HG02885 (cell line): ENCODE data around the gene PRXL2C.
"Not testable (repeated sequence)": the region's sequence is repeated elsewhere in the genome, so short reads cannot be mapped to it uniquely, and the experiment has no call there.

ENCODE experiments used
- ATAC-seq: cut with Tn5 transposase; IDR thresholded peaks from one replicate; pipeline ENCODE4 v1.9.1; 2021; ENCODE audit warnings: mild to moderate bottlenecking; ENCODE audit not compliant: unreplicated experiment, poor library complexity

Gene PRXL2C

DNA sequence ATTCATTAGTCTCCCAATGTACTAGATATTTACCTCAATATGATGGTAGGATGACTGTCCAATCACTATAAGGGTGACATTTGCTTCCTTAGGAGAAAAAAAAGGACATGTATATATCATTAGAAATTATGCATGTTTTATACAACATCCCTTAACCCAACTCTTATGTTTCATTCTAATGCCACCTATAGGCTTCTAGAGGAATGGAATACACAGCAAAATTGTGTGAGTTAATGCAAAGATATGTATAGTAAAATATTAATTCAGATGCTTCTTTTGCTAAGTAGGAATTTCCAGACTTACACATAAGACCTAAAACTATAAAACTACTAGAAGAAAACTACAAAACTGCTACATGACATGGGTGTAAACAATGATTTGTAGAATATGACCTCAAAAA, 3.5 kb downstream of the PRXL2C start:
- ATAC-seq, result no peak

DNA sequence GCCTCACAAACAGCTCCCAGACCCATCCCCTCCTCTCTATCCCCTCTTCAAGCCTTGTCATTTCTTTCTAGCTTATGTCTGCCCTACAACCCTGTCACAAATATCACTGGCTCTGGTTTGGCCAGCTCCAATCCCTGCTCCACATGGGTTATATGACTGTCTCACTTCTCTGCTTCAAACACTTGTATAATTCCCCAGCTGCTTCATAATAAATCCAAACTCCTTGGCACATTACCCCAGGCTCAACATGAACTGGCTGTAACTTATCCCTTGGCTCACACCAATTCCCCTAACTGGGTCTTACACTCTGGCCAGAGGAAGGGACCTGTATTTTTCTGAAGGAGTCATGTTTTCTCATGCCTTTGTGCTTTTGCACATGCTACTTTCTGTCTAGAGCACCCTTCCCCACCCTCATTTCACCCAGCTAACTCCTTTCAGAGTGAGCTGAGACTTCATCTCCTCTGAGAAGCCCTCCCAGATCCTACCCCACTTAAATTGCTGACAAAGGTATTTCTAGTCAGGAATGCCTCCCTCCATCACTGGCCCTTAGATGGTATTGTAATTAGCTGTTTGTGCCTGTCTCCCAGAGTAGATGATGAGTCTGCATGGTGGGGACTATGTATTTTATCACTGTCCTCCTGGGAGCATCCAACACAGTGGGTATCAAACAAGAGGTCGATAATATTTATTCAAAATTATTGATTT, 5.3 kb downstream of the PRXL2C start:
- no peak for ATAC-seq

DNA sequence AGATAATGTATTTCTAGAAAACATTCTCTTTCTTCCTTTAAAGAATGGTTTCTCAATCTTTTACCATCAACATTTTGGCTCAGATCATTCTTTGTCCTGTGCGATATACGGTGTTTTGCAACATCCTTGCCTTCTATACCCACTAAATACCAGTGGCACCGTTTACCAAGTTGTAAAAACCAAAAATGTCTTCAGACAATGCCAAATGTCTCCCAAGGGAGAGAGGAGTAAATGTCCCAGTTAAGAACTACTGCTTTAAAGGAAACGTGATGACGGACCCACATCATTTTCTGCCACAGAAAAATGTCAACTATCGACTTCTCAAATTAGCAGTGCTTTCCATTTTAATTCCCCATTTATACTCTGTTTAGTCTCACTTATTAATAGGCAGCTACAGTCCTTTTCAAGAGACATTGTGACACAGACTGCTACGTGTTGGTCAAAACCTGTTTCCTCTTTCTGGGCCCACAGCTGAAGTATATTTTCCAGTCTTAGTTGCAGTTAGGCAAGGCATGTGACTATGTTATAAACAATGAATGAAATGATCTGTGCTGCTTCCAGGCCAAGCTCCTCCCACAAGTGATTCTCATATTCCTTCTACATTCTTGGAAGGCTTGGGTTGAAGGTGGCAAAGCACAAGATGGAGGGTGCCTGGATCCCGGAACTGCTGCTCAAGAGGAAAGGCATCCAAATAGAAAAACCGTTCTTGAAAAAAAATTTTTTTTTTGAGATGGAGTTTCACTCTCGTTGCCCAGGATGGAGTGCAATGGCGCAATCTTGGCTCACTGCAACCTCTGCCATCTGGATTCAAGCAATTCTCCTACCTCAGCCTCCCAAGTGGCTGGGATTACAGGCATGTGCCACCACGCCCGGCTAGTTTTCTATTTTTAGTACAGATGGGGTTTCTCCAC, 8.8 kb downstream of the PRXL2C start:
- no peak for ATAC-seq

DNA sequence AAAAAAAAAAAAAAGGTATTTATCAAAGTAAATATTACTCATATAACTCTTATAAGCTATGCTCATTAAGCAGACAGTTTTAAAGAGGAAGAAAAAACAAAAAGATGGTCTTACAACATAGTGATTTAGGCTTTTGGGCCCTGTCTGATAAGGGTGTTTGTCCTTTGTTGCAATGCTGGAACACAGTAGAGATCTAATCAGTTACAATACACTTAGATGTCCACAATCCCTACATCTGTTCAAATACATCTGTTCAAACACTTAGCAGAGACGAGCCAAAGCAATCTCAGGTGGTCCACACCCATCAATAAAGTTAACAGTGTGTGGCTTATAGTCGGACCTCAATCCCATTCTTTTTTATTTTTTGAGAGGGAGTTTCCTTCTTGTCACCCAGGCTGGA, 11.0 kb downstream of the PRXL2C start:
- ATAC-seq, result no peak

DNA sequence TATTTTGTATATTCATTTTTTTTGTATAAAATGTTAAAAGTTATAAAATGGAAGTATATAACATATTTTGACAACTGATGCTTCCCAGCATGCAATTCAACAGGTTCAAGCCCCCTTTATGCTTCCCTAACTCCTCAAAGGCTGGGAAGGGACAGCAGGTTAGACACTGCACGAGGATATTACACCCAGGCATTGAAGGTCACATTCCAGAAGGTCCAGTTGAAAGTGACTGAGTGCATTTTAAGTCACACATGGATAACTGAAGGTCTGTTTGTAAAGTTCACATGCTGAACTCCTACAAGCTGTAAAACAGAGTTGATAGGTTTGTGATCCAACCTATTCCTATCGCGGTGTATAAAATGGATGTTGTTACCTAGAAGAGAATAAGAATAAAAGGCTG, 13.6 kb downstream of the PRXL2C start:
- ATAC-seq, result no peak

DNA sequence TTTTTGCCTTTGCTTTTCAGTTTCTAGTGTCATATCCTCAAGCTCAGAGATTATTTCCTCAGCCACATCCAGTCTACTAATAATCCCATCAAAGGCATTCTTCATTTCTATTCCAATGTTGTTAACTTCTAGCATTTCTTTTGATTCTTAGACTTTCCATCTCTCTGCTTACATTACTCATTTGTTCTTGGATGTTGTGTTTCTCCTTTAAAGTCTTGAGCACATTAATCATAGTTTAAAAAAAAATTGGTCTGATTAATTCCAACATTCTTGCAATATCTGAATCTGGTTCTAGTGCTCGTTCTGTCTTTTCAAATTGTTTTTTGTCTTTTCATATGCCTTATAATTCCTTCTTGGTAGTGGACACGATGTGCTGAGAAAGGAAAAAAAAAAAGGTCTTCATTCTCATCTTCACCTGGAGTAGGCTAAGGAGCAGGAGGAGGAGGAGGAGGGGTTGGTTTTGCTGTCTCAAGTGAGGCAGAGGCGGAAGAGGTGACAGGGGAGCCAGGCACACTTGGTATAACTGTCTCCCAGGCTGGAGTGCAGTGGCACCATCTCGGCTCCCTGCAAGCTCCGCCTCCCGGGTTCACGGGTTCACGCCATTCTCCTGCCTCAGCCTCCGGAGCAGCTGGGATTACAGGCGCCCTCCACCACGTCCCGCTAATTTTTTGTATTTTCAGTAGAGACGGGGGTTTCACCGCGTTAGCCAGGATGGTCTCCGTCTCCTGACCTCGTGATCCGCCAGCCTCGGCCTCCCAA, 16.3 kb downstream of the PRXL2C start:
- no peak for ATAC-seq

DNA sequence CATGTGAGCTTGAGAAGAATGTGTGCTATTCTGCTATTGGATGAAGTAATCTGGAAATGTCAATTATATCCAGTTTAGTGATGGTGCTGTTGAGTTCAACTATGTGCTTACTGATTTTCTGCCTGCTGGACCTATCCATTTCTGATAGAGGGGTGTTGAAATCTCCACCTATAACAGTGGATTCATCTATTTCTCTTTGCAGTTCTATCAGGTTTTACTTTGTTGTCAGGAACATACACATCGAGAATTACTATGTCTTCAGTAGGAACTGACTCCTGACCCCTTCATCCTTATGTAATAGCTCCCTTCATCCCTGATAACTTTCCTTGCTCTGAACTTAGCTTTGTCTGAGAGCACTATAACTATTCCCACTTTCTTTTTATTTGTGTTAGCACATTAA, 18.7 kb downstream of the PRXL2C start:
- ATAC-seq, result no peak

DNA sequence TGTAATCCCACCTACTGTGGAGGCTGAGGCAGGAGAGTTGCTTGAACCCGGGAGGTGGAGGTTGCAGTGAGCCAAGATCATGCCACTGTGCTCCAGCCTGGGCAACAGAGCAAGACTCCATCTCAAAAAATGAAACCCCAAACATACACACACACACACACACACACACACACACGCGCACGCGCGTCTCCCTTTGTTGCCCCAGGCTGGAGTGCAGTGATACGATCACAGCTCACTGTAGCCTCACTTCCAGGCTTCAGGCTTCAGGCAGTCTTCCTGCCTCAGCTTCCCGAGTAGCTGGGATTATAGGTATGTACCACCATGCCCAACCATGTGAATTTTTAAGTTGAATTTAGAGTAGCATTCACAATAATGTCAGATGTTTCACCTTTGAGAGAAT, 21.5 kb downstream of the PRXL2C start:
- ATAC-seq, result not testable (repeated sequence)

DNA sequence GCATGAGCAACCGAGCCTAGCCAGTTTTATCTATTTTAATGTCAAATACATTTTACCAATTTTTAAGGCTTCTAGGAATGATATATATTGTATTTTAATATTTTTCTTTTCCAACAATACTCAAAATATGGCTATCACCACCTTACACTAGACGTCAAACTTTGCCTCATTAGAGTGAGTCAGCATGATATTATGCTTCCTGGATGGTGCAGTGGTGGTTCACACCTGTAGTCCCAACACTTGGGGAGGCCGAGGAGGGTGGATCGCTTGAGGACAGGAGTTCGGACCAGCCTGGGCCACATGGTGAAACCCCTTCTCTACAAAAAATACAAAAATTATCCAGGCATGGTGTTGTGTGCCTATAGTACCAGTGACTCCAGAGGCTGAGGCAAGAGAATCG, 28.2 kb downstream of the PRXL2C start:
- ATAC-seq, result no peak

DNA sequence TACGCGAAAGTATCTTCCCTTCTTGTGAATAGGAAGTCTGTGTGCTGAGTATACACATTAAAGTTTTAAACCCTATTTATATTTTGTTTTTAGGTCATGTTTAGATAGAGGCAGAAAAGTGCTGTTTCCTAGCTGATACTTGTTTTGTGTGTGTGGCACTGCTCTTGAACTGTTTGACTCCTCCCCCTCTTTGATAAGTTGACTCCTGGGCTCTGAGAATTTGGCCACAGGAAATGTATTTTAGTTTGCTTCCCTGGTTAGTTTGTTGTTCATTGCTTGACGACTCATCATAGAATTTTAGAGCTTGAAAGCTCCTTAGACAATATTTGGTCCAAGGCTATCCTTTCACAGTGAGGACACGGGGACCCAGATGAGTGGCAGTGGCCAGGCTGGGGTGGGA, 33.5 kb downstream of the PRXL2C start:
- no peak for ATAC-seq

DNA sequence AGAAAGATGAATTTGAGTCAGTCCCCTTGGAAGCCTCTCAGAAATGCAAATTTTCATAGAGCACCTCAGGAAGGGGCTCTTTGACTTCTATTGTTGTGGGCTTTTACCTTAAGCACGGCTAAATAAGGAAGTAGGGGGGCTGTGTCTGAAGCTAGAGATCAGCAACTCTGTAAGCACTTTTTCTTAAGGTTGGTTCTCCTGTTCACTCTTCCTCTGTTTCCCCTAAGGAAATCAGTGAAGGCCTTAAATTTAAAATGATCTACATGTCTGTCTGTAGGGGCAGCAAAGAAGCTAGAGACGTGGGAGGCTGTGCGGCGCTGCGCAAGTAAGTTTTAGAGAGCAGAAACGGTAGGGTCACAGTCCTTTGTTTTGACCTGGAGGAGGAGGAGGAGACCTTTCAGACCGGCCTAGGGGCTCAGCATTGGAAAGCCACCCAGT, 34.3 kb downstream of the PRXL2C start:
- no peak for ATAC-seq

DNA sequence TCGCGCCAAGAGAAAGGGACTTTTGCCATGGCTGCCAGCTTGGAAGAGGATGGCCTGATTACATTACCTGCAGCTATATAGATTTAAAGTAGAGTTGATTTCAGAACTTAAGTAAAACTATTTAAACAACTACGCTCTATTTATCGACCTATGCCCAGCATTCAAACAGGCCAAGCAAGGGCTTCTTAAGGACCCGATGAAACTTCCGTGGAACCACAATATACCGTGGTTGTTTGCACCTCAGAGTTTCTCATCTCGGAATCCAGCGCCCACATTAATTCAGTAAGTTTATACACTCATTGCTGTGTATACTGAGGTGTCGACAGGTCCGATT, 35.0 kb downstream of the PRXL2C start:
- ATAC-seq, result no peak

DNA sequence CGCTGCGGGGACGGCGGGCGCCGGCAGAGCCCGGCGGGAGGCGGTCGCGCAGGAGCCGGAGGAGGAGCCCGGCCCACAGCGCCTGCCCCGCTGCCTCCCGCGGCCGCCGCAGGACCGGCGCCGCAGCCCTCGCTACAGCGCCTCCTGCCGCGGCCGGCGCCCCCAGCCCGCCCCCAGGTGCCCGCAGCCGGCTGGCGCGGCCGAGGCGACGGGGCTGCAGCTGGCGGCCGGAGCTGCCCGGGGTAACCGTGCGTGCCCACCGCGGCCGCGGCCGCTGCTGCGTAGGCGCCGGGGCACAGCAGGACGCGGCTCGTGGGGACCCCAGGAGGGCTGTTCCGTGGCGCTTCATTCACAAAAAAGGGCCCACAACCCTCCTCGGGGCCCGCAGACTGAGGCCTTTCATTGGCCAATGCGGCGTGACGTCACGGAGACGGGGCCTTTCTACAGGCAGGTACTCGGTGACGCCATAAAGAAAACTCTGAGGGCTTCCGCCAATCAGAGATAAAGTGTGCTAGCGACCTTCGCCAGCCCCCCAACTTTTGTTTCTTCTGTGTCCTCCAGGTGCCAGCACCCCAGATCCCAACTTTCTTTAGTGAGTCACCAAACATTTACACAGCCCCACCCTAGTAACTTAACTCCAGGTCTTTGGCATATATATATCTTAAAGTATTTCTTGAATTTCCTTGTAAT, 35.5 kb downstream of the PRXL2C start, which contains the start of gene CDC14B:
CDC14B (minus strand) TSS at position 353 of the 690 bp plus-strand sequence. CDS start 465 bp downstream, outside the sequence.
- ATAC-seq, result peak; percentile 71

DNA sequence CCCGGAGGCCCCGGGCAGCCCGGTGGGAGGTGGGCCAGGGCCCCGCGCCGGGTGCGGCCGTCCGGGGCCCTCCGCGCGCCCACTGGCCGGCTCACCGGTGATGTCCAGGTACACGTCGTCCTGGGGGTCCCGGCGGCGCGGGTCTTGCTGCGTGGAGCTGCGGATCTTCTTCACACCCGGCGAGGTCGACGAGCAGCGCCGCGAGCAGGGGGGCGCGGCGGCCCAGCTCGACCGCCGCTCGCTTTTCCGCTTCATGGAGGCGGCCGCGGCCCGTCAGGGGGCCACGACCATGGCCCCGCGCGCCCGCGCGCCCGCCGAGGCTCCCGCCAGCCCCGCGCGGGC, 36.0 kb downstream of the PRXL2C start:
- peak; percentile 12 for ATAC-seq

DNA sequence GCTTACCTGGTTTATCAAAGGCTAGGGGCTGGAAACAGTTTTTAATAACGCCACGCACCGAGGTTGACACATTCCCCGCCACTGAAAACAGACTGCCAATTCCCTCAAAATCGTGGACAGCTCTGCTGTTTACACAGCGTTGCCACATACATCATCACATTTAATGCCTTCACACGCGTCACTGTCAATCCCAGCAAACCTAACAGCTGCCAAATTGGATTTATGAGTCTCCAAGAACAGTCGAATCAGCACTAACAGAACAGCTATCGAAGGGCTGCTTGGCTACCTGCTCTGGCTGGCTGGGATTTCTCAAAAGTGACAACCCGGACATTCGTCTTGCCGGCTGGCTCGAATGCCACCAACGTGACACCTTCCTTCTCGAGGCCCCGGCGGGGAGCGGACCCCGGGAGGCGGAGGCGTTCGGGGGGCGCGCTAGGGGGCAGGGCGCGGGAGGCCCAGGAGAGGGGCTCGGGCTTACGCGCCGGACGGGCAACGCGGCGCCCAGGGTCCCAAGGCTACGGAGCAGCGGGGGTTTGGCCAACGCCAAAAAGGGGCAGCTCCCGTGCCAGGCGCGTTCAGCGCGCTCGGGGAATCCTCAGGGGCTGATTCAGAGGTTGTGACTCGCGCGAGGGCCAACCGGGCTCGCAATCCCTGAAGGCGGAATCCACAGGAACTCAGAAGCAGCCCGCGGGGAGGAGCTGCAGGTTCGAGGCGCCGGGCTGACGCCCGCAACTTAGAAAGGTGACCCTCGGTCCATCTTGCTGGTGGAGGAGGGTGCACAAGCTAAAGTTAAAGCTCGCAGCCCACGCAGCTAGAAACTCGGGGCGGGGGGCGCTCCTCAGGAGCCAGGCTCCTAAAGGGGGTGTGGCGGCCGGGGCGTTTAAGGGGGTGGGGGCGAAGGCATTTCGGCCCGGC, 36.7 kb downstream of the PRXL2C start:
- no peak for ATAC-seq

DNA sequence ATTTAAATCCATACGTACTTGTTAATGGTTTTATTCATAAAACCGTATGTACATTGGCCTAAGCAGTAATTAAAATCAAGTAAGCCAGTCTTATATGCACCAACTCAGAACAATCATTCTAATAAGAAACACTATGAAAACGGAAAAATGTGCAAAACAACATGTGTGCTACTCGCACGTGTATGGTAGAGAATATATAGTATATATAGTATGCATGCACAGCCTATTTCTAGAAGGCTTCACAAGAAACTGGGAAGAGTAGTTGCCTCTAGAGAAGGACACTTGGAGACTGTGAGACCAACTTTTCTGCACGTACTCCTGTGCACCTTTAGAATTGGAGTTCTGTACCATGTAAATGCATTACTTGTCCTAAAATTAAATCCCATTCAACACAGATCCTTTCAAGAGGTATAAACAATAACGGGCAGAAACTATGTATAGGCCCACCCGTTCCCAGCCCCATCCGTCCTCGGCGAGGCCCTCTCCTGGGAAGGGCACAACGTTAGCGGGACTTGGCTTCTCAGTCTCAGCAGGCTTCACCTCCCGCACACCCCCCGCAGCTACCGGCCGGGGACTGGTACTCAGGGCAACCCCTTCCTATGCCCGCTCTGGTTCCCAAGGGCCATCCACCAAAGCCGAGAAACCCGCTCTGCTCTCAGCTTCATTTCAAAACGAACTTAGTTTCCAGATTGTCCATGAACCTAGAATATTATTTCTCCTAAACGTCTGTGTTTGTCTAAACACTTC, 37.5 kb downstream of the PRXL2C start:
- ATAC-seq, result no peak

DNA sequence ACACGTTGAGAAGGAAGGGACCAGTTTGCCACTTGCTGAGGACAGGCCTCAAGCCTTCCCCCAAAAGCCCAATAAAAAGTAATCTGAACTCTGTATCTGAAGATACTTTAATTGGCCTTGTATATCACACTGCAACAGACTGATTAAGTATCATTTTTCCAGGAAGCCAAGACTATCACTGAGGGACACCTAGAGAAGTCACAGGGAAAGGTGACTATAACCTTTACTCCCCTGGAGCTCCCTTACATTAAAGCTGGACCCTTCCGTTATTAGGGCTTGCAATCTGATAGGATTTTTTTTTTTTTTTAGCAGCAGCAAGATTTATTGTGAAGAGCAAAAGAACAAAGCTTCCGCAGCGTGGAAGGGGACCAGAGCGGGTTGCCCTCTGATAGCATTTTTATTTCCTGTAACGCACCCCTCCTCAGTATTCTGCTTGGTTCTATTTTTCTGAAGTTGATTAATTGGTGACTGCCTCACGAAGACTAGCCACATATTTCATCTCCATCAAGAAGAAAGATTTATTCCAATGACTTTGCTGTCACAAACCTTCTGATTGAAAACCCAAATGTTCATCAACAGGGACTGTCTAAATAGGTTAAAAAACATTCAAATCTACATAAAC, 38.2 kb downstream of the PRXL2C start:
- ATAC-seq, result no peak

DNA sequence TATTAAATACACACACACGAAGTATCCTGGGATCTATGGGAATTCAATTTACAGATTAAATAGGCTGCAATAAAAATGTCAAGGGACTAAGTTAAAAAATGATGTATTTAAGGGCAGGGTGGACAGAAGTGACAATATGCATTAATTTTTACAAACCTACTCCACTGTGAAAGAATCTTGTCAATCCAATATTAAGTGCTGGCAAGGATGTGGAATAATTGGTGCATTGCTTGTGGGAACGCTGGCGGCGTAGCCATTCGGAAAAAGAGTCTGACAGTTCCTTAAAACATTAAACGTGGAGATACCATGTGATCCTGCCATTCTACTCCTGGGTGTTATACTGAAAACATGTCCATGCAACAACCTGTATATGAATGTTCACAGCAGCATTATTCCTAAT, 39.7 kb downstream of the PRXL2C start:
- no peak for ATAC-seq
